HCT116 (cell line): ENCODE measurements around the gene SLC1A4.

Experiments
- CEBPB ChIP-seq: IDR thresholded peaks from 2 replicates; pipeline ENCODE4 v1.6.1; 2012; ENCODE audit warnings: low read depth
- EGR1 ChIP-seq: IDR thresholded peaks from 2 replicates; pipeline ENCODE4 v1.6.1; 2012; ENCODE audit warnings: low read depth
- EZH2 ChIP-seq: fragments of 200-600 bp; sonication (generic); IDR thresholded peaks from 2 replicates; pipeline ENCODE4 v1.6.1; 2017; ENCODE audit warnings: antibody characterized with exemption, mixed run types
- POLR2A ChIP-seq: IDR thresholded peaks from 2 replicates; pipeline ENCODE4 v1.7.0; 2011; ENCODE audit warnings: borderline replicate concordance; ENCODE audit not compliant: insufficient read depth, insufficient read length; ENCODE audit errors: extremely low read depth
- POLR2AphosphoS5 ChIP-seq: IDR thresholded peaks from 2 replicates; pipeline ENCODE4 v1.6.1; 2011; ENCODE audit warnings: mild to moderate bottlenecking, low read depth, low read length, moderate library complexity
- SIN3A ChIP-seq: IDR thresholded peaks from 2 replicates; pipeline ENCODE4 v1.6.1; 2012; ENCODE audit warnings: low read depth
- ZNF274 ChIP-seq: fragments of 200-500 bp; sonication (Bioruptor generic); IDR thresholded peaks from 2 replicates; pipeline ENCODE4 v1.6.1; 2014; ENCODE audit warnings: mild to moderate bottlenecking, low read depth, low read length, inconsistent platforms
- TF ChIP-seq, protein P1 (sequence below), 3 experiments: fragments of 200-600 bp in 1 of 3; sonication (generic) in 1 of 3; IDR thresholded peaks in 2 of 3; conservative IDR thresholded peaks in 1 of 3; 2 replicates each; pipeline ENCODE4 v1.5.1; 2012 to 2017; ENCODE audit warnings: low read depth in 2 of 3, low read length in 2 of 3, antibody characterized with exemption in 1 of 3, borderline replicate concordance in 1 of 3, control low read depth in 1 of 3, mild to moderate bottlenecking in 1 of 3, mixed read lengths in 1 of 3, mixed run types in 1 of 3, moderate library complexity in 1 of 3; ENCODE audit not compliant: insufficient read depth in 1 of 3
- TF ChIP-seq, protein P2 (sequence below): IDR thresholded peaks from 2 replicates; pipeline ENCODE4 v1.6.1; 2012

DNA sequence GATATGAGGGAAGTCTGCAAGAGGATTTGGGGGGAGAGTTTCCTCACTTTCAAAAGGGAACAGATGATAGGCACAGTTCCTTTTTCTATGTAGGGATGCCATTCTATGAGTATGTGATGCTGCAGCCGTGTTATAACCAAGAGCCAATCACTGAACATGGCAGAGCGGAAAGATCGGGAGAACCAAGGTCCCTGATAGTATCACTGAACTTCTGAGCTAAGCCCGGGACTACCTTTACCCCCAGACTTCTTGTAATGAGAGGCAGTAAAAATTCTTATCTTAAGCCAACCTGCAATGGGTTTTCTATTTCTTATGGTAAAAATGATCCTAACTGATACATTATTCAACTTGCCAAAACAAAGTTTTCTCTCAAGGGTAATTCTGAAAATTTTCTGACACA is 21.6 kb upstream of the SLC1A4 start:
- no peak for TF ChIP-seq ZNF274
- TF ChIP-seq, protein P1, sequence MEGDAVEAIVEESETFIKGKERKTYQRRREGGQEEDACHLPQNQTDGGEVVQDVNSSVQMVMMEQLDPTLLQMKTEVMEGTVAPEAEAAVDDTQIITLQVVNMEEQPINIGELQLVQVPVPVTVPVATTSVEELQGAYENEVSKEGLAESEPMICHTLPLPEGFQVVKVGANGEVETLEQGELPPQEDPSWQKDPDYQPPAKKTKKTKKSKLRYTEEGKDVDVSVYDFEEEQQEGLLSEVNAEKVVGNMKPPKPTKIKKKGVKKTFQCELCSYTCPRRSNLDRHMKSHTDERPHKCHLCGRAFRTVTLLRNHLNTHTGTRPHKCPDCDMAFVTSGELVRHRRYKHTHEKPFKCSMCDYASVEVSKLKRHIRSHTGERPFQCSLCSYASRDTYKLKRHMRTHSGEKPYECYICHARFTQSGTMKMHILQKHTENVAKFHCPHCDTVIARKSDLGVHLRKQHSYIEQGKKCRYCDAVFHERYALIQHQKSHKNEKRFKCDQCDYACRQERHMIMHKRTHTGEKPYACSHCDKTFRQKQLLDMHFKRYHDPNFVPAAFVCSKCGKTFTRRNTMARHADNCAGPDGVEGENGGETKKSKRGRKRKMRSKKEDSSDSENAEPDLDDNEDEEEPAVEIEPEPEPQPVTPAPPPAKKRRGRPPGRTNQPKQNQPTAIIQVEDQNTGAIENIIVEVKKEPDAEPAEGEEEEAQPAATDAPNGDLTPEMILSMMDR (IDR thresholded peaks at IDR 0.05 in 2 of 3, conservative IDR thresholded peaks at IDR 0.05 in 1 of 3; ENCODE audit: borderline replicate concordance in 1 of 3, insufficient read depth in 1 of 3, low read depth in 2 of 3, low read length in 2 of 3): no peak
- no peak for TF ChIP-seq POLR2A
- TF ChIP-seq SIN3A: no peak
- TF ChIP-seq, protein P2, sequence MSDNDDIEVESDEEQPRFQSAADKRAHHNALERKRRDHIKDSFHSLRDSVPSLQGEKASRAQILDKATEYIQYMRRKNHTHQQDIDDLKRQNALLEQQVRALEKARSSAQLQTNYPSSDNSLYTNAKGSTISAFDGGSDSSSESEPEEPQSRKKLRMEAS: no peak
- no peak for TF ChIP-seq POLR2AphosphoS5
- TF ChIP-seq EZH2: no peak
- no peak for TF ChIP-seq EGR1
- no peak for TF ChIP-seq CEBPB
